Raji (cell line): ENCODE measurements around the gene TRMT1.

Experiments
- POLR2A ChIP-seq: IDR thresholded peaks from 2 replicates; pipeline ENCODE4 v1.6.1; 2011; ENCODE audit warnings: low read depth, low read length, control low read depth; ENCODE audit not compliant: insufficient read depth

The TRMT1 gene

GRCh38 chr19:13056052-13056660, 60.4 kb downstream of the TRMT1 start:
- no peak for TF ChIP-seq POLR2A

- TF ChIP-seq POLR2A = no peak
These were observed 61.1 kb downstream of the TRMT1 start for GRCh38 chr19:13055213-13056051.
